ENCODE measurements around the gene KRTAP2-3.

GRCh38 chr17:41107941-41108450 is 48.1 kb upstream of the KRTAP2-3 start:
- TF ChIP-seq CTCF (IDR thresholded peaks at IDR 0.05; ENCODE audit: insufficient read depth, low read length, poor library complexity, severe bottlenecking) (no peak), EZH2phosphoT487 (conservative IDR thresholded peaks at IDR 0.05; ENCODE audit: low read length) (no peak)

Measured in SU-DHL-6 (cell line).